Erythroblast (primary cell): Measurements from ENCODE around the gene HPN.
"Not testable (repeated sequence)": the region's sequence is repeated elsewhere in the genome, so short reads cannot be mapped to it uniquely, and the experiment has no call there.

Experiments
- DNase-seq, 2 experiments: peaks; one replicate each; lab custom pipeline; 2025; lab: John Stamatoyannopoulos, UW
- GATA1 ChIP-seq: IDR thresholded peaks from 2 replicates; pipeline ENCODE4 v1.6.1; 2011; ENCODE audit warnings: low read depth, mild to moderate bottlenecking, control low read depth, low read length, moderate library complexity
- POLR2A ChIP-seq: IDR thresholded peaks from 2 replicates; pipeline ENCODE4 v1.6.1; 2011; ENCODE audit warnings: mild to moderate bottlenecking, low read length

Gene HPN

DNA sequence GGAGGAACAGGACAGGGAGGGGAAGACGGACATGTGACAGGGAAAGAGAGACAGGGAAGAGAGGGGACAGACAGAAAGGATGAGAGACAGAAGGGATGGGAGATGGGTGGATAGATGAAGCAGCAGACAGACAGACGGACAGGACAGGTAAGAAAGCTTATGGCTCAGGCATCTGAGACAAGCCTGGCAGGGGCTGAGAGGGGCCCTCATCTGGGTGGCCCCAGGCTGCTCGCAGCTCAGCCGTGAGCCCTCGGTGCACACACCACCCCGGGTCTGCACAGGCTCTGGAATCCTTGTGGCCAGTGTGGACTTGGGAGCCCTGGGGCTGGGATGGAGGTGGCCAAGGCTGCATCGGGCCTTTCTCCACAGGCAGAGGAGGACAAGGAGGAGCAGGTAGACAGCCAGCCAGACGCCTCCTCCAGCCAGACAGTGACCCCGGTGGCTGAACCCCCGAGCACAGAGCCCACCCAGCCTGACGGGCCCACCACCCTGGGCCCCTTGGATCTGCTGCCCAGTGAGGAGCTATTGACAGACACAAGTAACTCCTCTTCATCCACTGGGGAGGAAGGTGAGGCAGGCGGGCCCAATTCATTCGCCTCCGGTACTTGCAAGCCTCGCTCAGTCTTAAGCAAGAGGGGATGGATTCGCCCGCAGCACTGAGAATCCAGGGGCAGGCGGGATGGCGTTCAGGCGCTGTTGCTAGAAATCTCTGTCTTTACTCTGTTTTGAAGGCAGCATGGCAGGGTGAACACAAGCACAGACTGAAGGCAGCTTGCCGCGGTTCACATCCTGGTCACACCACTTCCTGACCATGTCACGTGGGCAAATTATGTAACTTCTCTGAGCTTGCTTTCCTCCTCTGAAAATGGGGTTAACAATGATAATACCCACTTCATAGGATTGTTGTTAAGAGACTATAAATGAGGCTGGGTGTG is 27.4 kb upstream of the HPN start:
- no peak for TF ChIP-seq POLR2A
- TF ChIP-seq GATA1 = no peak

DNA sequence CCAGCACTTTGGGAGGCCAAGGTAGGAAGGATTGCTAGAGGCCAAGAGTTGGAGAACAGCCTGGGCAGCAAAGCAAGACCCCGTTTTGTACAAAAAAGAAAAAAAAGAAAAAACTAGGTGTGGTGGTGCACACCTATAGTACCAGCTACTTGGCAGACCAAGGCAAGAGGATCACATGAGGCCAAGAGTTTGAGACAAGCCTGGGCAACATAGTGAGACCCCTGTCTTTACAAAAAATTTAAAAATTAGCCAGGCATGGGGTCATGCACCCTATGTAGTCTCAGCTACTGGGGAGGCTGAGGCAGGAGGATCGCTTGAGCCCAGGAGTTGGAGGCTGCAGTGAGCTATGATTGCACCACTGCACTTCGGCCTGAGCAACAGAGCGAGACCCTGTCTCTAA is 26.7 kb upstream of the HPN start:
- DNase-seq = not testable (repeated sequence)

More for the DNA sequence above, 27.4 kb upstream of the HPN start:
- no peak for DNase-seq

DNA sequence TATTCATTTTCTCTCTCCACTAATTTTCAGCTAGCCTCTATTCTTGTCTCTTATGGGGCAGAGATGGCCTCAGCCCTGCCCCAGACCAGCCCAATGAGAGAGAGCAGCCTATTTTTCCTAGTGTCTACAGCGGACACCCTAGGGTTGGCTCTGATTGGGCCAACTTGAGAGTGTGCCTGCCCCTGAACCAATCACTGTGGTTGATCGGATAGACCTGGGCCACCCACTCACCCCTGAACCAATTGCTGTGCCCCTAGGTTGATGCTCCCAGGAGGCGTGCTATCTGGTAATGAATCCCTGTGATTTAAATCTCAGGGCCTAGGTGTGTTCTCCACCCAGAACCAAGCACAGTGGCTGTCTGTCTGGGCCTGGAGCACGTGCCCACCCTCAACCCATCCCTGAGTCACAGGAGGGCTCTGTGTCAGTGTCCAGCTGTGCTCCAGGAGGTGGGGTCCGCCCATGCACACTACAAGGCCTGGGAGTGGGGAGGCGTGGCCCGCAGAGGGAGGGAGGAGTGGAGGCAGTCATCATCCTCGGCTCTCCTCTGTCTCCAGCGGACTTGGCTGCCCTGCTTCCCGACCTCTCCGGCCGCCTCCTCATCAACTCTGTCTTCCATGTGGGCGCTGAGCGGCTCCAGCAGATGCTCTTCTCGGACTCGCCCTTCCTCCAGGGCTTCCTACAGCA is 26.1 kb upstream of the HPN start:
- DNase-seq = no peak
- TF ChIP-seq POLR2A (no peak), GATA1 (no peak)

DNA sequence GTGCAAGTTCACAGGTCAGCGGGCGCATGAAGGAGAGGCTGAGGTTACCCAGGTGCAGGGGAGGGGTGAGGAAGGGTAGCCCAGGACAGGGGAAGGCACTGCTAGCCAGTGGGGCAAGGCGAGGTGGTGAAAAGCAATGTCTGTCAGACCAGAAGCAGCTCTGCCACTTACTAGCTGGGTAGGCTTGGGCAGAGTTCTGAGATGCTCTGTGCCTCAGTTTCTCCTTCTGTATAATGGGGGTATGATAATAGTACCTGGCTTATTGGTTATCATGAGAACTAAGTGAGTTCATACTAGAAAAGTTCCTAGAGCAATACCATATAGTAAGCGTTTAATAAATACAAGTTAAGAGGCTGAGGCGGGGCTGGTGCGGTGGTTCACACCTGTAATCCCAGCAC is 25.6 kb upstream of the HPN start:
- no peak for DNase-seq
- TF ChIP-seq POLR2A (no peak), GATA1 (no peak)

DNA sequence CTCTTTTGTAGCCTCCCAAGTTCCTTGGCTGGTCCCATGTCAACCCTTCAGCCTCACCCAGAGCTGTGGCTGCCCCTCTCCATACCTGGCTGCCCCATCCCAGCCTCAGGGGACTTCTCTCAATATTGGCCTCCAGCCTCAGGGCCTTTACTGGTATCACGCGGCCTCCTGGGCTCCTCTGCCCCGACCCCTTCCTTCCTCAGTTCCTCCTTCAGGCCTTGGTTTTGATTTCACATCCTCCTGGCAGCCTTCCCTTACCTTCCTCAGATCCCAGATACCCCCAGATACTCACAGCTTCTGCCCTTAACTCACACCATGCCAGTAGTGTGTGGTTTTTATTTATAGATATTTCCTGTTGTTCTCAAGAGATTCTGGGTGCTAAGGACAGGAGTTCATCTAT is 24.0 kb upstream of the HPN start:
- DNase-seq = no peak

DNA sequence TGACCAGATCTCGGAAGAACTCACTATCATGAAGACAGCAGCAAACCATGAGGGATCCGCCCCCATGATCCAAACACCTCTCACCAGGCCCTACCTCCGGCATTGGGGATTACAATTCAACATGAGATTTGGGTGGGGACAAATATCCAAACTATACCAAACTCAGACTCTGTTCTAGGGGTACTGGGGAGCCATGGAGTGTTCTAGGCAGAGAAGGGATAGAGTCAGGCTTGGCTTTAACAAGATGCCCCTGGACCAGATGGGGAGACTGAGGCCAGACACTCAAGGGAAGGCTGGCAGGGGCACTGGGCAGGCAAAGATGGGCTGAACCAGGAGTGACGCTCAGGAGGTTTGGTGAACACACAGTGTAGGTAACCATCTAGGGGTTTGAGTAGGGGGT is 23.1 kb upstream of the HPN start:
- TF ChIP-seq GATA1 = no peak
- TF ChIP-seq POLR2A = no peak
- no peak for DNase-seq

More for the DNA sequence above, 24.0 kb upstream of the HPN start:
- TF ChIP-seq POLR2A = no peak
- TF ChIP-seq GATA1 = no peak

DNA sequence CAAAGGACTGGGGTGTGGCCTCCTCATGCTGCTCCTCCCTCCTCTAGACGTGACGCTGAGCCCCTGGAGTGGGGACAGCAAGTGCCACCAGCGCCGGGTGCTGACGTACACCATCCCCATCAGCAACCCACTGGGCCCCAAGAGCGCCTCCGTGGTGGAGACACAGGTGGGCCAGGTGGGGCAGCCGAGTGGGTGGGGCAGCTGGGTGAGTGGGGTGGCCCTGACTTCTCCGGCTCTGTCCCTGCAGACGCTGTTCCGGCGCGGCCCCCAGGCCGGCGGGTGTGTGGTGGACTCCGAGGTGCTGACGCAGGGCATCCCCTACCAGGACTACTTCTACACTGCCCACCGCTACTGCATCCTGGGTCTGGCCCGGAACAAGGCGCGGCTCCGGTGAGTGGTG is 22.4 kb upstream of the HPN start:
- DNase-seq = no peak
- TF ChIP-seq GATA1 = no peak
- TF ChIP-seq POLR2A = no peak

DNA sequence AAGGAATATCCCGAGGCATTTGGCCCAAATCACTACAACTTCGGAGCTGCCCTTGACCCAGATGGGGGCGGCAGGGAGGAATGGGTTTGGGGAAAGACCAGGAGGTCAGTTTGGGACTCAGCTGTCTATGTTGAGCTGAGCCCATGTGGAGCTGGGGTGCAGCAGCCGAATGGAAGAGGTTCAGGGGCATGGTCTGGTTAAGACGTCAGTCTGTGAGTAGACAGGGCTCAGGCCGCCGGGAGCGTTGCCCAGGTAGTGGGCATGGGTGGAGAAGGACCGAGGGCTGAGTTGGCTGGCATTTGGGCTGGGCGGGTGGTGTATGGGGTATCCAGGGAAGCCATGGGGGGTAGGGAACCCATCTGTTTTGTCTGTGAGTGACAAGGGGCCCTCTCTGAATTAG is 20.5 kb upstream of the HPN start:
- no peak for TF ChIP-seq GATA1
- no peak for TF ChIP-seq POLR2A
- no peak for DNase-seq

DNA sequence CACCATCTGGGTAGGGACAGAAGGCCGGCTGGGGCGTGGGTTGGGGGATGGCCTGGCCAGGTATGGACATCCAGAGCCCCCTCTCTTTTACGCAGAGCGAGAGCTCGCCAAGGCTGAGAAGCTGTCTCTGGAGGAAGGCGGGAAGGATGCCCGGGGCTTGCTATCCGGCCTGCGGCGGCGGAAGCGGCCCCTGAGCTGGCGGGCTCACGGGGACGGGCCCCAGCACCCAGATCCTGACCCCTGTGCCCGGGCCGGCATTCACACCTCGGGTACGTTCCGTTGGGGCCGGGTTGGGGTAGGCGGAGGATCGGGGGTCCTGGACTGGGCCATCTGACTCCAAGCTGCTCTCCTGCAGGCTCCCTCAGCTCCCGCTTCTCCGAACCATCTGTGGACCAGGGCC is 19.9 kb upstream of the HPN start:
- DNase-seq = no peak
- no peak for TF ChIP-seq POLR2A
- no peak for TF ChIP-seq GATA1

DNA sequence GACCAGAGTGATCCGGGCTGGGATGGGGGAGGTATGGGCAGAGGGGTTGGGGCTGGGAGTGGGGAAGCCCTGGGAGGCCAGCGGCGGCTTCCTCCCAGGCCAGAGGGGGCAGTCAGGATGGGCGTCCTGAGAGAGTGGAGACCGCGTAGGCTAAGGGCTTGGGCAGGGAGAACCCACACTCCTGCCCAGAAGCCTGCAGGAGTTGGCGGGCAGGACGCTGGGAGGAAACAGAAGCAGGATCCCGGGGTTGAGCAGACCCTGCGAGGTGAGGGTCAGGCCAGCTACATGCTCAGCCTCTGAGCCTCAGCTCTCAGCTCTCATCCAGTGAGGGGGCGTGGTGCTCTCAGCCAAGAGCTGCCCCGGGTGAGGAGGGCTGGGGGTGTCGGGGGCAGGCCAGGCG is 19.1 kb upstream of the HPN start:
- no peak for DNase-seq
- TF ChIP-seq POLR2A = no peak
- TF ChIP-seq GATA1 = no peak

DNA sequence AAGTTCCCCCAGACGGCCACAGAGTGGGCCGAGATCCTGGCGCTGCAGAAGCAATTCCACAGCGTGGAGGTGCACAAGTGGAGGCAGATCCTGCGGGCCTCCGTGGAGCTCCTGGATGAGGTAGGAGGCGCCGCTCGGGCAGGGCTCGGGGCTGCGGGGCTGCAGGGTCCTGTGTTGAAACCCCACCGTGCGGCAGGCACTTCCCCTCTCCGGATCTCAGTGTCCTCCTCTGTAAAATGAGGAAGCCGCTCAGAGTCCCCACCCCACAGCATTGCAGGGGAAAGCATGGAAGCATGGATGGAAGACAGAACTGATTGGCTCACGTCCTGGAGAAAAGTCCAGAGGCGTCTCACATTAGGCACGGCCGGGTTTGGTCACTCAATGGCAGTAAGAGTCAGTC is 18.1 kb upstream of the HPN start:
- DNase-seq = no peak
- TF ChIP-seq POLR2A (no peak), GATA1 (no peak)

DNA sequence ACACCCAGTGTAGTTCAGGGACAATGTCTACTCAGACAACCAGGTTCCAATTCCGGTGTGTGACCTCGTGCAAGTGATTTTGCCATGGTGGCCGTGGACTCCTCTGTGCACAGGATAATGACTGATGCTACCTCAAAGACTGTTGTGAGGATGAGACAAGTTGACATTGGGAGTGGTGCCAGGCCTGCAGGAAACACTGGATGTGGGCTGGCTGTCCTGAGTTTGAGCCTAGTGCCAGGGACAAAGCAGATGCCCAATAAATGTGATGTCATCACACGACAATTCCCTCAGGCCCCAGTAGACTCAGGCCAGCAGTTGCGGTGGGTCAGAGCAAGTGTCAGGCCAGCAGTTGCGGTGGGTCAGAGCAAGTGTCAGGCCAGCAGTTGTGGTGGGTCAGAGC is 17.4 kb upstream of the HPN start:
- TF ChIP-seq GATA1 (no peak), POLR2A (no peak)
- no peak for DNase-seq

DNA sequence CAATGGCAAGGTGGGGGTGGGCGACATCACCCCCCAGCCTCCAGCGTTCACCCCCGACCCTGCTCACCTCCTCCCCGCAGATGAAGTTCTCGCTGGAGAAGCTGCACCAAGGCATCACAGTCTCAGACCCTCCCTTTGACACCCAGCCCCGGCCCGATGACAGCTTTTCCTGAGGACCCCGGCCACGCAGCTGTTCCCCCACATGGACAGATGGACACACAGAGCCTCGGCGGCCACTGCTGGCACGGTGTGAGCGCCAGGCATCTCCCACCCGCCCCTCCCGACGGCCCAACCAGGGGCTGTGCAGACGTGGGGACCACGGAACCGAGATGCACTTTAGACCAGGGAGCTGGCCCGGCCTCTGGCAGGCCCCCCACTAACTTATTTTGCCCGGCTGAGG is 15.6 kb upstream of the HPN start:
- TF ChIP-seq GATA1 (no peak), POLR2A (no peak)
- DNase-seq = no peak

DNA sequence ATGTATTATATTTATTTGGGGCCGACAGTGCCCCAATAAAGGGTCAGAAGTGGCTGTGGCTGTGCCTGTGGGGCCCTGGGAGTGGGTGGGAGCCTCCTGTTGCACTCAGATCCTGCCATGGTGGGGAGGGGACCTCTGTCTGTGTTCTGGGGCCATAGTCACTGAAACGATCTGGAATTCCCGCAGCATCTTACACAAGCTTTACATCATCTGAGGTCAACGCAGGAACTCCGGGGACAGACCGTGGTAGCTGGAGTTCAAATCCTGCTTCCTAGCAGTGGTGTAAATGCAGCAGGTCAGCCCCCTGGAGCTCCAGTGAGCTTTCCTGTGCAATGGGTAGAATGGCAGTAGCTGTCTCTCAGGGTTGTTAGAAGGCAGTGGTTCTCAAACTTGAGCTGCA is 15.1 kb upstream of the HPN start:
- TF ChIP-seq POLR2A = no peak
- TF ChIP-seq GATA1 = no peak
- no peak for DNase-seq

DNA sequence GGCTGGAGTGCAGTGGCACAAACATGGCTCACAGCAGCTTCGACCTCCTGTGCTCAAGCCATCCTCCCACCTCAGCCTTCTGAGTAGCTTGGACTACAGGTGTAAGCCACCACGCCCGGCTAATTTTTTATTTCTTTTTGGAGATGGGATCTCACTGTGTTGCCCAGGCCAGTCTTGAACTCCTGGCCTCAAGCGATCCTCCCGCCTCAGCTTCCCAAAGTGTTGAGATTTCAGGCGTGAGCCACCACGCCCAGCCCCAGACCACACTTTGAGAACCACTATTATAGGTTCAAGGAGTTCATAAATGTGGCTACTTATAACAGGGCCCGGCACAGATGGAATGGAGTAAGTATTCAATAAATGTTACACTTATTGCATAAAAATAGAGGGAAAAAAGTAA is 14.5 kb upstream of the HPN start:
- TF ChIP-seq POLR2A (no peak), GATA1 (no peak)
- no peak for DNase-seq
